Measurements from ENCODE around the gene RAB29. TPM values are rescaled to one million over a fixed set of nuclear protein-coding genes. Genes with fewer than 3 reads are reported as not detected.
A peak's percentile ranks its signal among the peaks of the same experiment; 100 is the strongest.

RAB29 gene
- polyA plus RNA-seq, 1 of the 3 experiments (the other 2 are of a cell fraction) = 9.2 TPM

DNA sequence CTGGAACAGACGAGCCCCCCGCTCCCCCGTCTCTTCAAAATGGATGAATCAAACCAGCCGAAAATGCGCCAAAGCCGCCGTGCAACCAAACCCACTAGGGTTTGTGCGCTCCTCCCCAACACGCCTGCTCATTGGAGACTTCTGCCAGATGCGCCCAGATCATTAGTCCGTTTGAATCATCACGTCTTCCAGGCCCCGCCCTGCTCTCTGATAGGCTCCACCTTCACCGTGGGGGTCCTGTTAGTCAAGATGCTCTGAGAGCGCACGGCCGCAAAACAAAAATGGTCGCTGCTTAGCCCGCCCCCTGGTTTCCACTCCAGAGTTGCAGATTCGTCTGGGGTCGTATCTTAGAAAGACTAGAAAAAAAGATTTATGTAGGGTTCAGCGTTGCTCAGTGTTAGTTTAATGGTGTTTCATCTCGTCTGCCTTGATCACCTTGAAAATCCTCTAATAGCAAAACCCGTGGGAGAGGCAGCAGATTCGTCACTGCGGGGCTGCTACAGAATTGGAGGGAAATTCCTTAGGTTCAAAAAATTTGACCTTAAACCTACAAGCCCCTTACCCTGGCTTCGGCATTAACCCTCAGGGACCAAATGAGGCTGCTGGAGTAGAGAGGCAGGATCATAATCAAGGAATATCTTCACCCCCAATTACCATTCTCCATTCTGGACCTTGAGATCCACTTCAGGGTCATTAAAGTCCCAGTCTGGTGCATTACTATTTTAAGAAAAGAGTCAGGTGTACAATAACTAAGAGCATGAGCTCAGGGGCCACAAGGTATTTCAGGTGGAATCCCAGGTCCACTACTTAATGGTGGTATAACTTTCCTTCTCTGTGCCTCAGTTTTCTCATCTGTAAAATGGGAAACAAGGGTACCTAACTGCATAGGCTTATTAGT is 24.9 kb downstream of the RAB29 start, which contains the start of gene NUCKS1 (continued):
- TF ChIP-seq, protein P1, sequence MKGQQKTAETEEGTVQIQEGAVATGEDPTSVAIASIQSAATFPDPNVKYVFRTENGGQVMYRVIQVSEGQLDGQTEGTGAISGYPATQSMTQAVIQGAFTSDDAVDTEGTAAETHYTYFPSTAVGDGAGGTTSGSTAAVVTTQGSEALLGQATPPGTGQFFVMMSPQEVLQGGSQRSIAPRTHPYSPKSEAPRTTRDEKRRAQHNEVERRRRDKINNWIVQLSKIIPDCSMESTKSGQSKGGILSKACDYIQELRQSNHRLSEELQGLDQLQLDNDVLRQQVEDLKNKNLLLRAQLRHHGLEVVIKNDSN (IDR thresholded peaks at IDR 0.05; ENCODE audit: borderline replicate concordance, low read depth) = no peak
- TF ChIP-seq TAF1 (IDR thresholded peaks at IDR 0.05; ENCODE audit: borderline replicate concordance, low read depth, low read length) = peak; percentile 67; the same call in 1 of the 2 replicates
- no peak for TF ChIP-seq GABPA (IDR thresholded peaks at IDR 0.05; ENCODE audit: low read depth)
- TF ChIP-seq, protein P2, sequence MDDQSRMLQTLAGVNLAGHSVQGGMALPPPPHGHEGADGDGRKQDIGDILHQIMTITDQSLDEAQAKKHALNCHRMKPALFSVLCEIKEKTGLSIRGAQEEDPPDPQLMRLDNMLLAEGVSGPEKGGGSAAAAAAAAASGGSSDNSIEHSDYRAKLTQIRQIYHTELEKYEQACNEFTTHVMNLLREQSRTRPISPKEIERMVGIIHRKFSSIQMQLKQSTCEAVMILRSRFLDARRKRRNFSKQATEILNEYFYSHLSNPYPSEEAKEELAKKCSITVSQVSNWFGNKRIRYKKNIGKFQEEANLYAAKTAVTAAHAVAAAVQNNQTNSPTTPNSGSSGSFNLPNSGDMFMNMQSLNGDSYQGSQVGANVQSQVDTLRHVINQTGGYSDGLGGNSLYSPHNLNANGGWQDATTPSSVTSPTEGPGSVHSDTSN (IDR thresholded peaks at IDR 0.05) = peak; percentile 70
- TF ChIP-seq POLR2AphosphoS5 (IDR thresholded peaks at IDR 0.05; ENCODE audit: low read depth, low read length) = 0 out of 2 replicates have a peak, but pooled peaks have one; percentile 25
- TF ChIP-seq EZH2phosphoT487 (IDR thresholded peaks at IDR 0.05; ENCODE audit: borderline replicate concordance, low read depth) = no peak
- TF ChIP-seq, protein P3, sequence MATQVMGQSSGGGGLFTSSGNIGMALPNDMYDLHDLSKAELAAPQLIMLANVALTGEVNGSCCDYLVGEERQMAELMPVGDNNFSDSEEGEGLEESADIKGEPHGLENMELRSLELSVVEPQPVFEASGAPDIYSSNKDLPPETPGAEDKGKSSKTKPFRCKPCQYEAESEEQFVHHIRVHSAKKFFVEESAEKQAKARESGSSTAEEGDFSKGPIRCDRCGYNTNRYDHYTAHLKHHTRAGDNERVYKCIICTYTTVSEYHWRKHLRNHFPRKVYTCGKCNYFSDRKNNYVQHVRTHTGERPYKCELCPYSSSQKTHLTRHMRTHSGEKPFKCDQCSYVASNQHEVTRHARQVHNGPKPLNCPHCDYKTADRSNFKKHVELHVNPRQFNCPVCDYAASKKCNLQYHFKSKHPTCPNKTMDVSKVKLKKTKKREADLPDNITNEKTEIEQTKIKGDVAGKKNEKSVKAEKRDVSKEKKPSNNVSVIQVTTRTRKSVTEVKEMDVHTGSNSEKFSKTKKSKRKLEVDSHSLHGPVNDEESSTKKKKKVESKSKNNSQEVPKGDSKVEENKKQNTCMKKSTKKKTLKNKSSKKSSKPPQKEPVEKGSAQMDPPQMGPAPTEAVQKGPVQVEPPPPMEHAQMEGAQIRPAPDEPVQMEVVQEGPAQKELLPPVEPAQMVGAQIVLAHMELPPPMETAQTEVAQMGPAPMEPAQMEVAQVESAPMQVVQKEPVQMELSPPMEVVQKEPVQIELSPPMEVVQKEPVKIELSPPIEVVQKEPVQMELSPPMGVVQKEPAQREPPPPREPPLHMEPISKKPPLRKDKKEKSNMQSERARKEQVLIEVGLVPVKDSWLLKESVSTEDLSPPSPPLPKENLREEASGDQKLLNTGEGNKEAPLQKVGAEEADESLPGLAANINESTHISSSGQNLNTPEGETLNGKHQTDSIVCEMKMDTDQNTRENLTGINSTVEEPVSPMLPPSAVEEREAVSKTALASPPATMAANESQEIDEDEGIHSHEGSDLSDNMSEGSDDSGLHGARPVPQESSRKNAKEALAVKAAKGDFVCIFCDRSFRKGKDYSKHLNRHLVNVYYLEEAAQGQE (IDR thresholded peaks at IDR 0.05; ENCODE audit: low read depth, low read length) = 0 out of 2 replicates have a peak, but pooled peaks have one; percentile 6

DNA sequence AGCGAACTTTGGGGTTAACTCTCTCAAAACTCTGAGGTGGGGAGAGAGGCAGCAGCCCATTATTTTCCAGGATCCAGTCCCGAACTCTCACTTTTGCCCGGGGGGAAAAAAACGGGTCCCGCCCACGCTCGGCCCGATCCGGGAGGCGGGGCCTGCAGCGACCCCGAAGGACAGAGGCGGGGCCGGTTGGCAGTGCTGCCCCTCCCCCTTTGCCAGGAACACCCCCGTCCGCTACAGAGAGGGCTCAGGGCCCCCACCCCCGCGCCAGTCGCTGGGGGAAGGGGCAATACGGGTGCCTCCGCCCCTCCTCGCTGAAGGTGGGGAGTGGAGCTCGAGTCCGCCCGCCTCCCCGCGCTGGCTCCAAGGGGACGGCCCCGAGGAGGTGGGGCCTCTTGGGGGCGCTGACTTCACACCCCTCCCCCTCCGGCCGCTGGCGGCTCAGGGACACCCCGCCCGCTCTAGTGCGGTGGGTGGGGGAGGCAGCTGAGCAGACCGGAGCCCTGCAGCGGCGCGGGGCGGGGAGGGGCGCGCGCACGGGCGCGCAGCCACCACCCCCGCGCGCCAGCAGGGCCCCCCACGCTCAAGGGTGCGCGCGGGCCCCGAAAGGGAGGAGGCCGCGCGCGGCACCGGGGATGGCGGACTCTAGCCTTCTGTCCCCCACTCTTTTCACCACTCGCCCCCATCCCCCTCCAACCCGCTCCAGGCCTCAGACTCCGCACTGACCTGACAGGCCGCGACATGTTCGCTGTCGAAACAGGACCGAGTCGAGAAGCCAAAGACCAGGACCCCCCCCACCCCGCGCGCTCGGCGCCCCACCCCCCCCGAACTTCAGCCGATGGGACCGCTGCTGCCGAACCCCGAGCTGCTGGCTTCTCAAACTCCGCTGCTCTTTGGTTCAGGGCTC is 25.8 kb downstream of the RAB29 start:
- Histone ChIP-seq H3K9me3 (no peaks in the 10 kb centered on the region), H3K4me3 (ENCODE audit: low read depth in 2 of 2, low read length in 1 of 2) (peak overlapping the region; percentile 73 to 91), H3K79me2 (ENCODE audit: insufficient read depth) (peaks cover 50% of the 10 kb centered on the region), H3F3A (replicated peaks; ENCODE audit: insufficient read depth) (peaks cover 14% of the 10 kb centered on the region), H4K20me1 (ENCODE audit: insufficient read depth) (peaks cover 46% of the 10 kb centered on the region), H3K36me3 (replicated peaks in 1 of 2; ENCODE audit: control insufficient read depth in 1 of 2, insufficient read depth in 2 of 2, low read length in 1 of 2) (peaks cover 8 to 17% of the 10 kb centered on the region in 2 experiments), H3K9me2 (no peaks in the 10 kb centered on the region), H3K4me2 (peak overlapping the region; percentile 83), H3K9ac (peak overlapping the region; percentile 80), H3K27me3 (ENCODE audit: insufficient read depth) (no peaks in the 10 kb centered on the region), H3K27ac (ENCODE audit: low read depth in 2 of 2, low read length in 1 of 2) (peak overlapping the region; percentile 88 to 96), H3K4me1 (ENCODE audit: control insufficient read depth in 1 of 2, insufficient read depth in 2 of 2, low read depth in 1 of 2, low read length in 1 of 2) (peaks cover 15 to 28% of the 10 kb centered on the region in 2 experiments; a peak in 3 of 4 replicates), H2AFZ (ENCODE audit: low read depth) (0 out of 2 replicates have a peak overlapping the region, but pooled peaks have one; percentile 25)
- CTCF ChIA-PET = interaction anchor here (1.0 to 1.8 kb wide), 4 partner anchors 9 to 180 kb away, joined by 3 to 6 read pairs (median 4); partner anchors contain the start of gene ELK4
- TF ChIP-seq, protein P4, sequence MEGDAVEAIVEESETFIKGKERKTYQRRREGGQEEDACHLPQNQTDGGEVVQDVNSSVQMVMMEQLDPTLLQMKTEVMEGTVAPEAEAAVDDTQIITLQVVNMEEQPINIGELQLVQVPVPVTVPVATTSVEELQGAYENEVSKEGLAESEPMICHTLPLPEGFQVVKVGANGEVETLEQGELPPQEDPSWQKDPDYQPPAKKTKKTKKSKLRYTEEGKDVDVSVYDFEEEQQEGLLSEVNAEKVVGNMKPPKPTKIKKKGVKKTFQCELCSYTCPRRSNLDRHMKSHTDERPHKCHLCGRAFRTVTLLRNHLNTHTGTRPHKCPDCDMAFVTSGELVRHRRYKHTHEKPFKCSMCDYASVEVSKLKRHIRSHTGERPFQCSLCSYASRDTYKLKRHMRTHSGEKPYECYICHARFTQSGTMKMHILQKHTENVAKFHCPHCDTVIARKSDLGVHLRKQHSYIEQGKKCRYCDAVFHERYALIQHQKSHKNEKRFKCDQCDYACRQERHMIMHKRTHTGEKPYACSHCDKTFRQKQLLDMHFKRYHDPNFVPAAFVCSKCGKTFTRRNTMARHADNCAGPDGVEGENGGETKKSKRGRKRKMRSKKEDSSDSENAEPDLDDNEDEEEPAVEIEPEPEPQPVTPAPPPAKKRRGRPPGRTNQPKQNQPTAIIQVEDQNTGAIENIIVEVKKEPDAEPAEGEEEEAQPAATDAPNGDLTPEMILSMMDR (IDR thresholded peaks at IDR 0.05) = 0 out of 2 replicates have a peak, but pooled peaks have one; percentile 7
- TF ChIP-seq MEF2A (IDR thresholded peaks at IDR 0.05; ENCODE audit: borderline replicate concordance, low read depth) (0 out of 2 replicates have a peak, but pooled peaks have one; percentile 12), FOXM1 (IDR thresholded peaks at IDR 0.05; ENCODE audit: low read depth) (peak; percentile 17; the same call in 1 of the 2 replicates), SIN3A (IDR thresholded peaks at IDR 0.05; ENCODE audit: borderline replicate concordance, low read depth, low read length) (peak; percentile 63; the same call in 1 of the 2 replicates), MXI1 (IDR thresholded peaks at IDR 0.05; ENCODE audit: low read depth, low read length) (0 out of 2 replicates have a peak, but pooled peaks have one; percentile 24), YY1 (IDR thresholded peaks at IDR 0.05; ENCODE audit: low read depth) (0 out of 2 replicates have a peak, but pooled peaks have one; percentile 5), CHD2 (IDR thresholded peaks at IDR 0.05; ENCODE audit: low read length, partially characterized antibody) (peak; percentile 39), RAD21 (IDR thresholded peaks at IDR 0.05; ENCODE audit: low read length) (no peak), NRF1 (IDR thresholded peaks at IDR 0.05; ENCODE audit: low read depth, low read length) (peak; percentile 45)
- TF ChIP-seq, protein P2 (IDR thresholded peaks at IDR 0.05) = no peak
- POLR2A ChIA-PET = interaction anchor here (0.6 to 0.7 kb wide), 3 partner anchors 8 to 69 kb away, joined by 3 to 5 read pairs (median 4); partner anchors contain the start of gene SLC45A3
- 3% methylated on average over 8 of the region's 81 CpGs for whole genome bisulfite sequencing (ENCODE audit: low lambda C conversion rate)
- DNase-seq = peak; percentile 96
